ELF-1 (cell line): ENCODE measurements around the gene GRIN2A.

Experiments
- DNase-seq: peaks from one replicate; pipeline ENCODE4 v3.0.0-alpha.2; 2016; ENCODE audit warnings: low read depth, low spot score

The GRIN2A gene

GRCh38 chr16:9917691-9918090, 264.5 kb downstream of the GRIN2A start:
- no peak for DNase-seq

GRCh38 chr16:9913604-9914326, 268.5 kb downstream of the GRIN2A start:
- DNase-seq, result no peak

- no peak for DNase-seq
Measured at GRCh38 chr16:9911989-9912388, 270.2 kb downstream of the GRIN2A start.

GRCh38 chr16:9911231-9911630, 271.0 kb downstream of the GRIN2A start:
- DNase-seq, result no peak

GRCh38 chr16:9909072-9909825, 273.0 kb downstream of the GRIN2A start:
- no peak for DNase-seq

GRCh38 chr16:9908613-9909012, 273.6 kb downstream of the GRIN2A start:
- DNase-seq, result no peak

- DNase-seq, result no peak
Measured at GRCh38 chr16:9907752-9908151, 274.5 kb downstream of the GRIN2A start.

- DNase-seq, result no peak
Measured at GRCh38 chr16:9906218-9906617, 276.0 kb downstream of the GRIN2A start.

- no peak for DNase-seq
Measured at GRCh38 chr16:9904526-9904925, 277.7 kb downstream of the GRIN2A start.

GRCh38 chr16:9900576-9900975, 281.7 kb downstream of the GRIN2A start:
- DNase-seq, result no peak

GRCh38 chr16:9898555-9898954, 283.7 kb downstream of the GRIN2A start:
- DNase-seq, result no peak

- no peak for DNase-seq
Measured at GRCh38 chr16:9898124-9898523, 284.1 kb downstream of the GRIN2A start.

- no peak for DNase-seq
Measured at GRCh38 chr16:9895817-9896216, 286.4 kb downstream of the GRIN2A start.

GRCh38 chr16:9885876-9886275, 296.4 kb downstream of the GRIN2A start:
- DNase-seq, result no peak

GRCh38 chr16:9885467-9885866, 296.8 kb downstream of the GRIN2A start:
- peak; percentile 23 for DNase-seq

- peak; percentile 8 for DNase-seq
Measured at GRCh38 chr16:9875981-9876380, 306.2 kb downstream of the GRIN2A start.

- DNase-seq, result no peak
Measured at GRCh38 chr16:9874219-9874618, 308.0 kb downstream of the GRIN2A start.

GRCh38 chr16:9870962-9871361, 311.3 kb downstream of the GRIN2A start:
- no peak for DNase-seq

GRCh38 chr16:9869776-9870175, 312.5 kb downstream of the GRIN2A start:
- DNase-seq, result no peak

GRCh38 chr16:9868606-9869149, 313.6 kb downstream of the GRIN2A start:
- DNase-seq, result no peak

GRCh38 chr16:9867176-9867575, 315.1 kb downstream of the GRIN2A start:
- DNase-seq, result no peak

GRCh38 chr16:9864461-9864860, 317.8 kb downstream of the GRIN2A start:
- DNase-seq, result no peak

- DNase-seq, result no peak
Measured at GRCh38 chr16:9862327-9862726, 319.9 kb downstream of the GRIN2A start.
